Lower lobe of right lung (tissue), 2 donors: ENCODE measurements around the gene SOX8. TPM values are rescaled to one million over a fixed set of nuclear protein-coding genes. Genes with fewer than 3 reads are reported as not detected.

Experiments
- ATAC-seq, 2 donors: fragments of 200-7000 bp; cut with Tn5 transposase; one replicate each; pipeline ENCODE4 v1.9.1; 2020 to 2022; ENCODE audit warnings: mild to moderate bottlenecking in 2 of 2, moderate library complexity in 2 of 2
- DNase-seq: peaks from one replicate; pipeline ENCODE4 v3.0.0-alpha.2; 2020
- H3K27ac ChIP-seq: fragments of 200-600 bp; one replicate; pipeline ENCODE4 v1.8.0; 2022
- H3K27me3 ChIP-seq: fragments of 200-600 bp; one replicate; pipeline ENCODE4 v1.8.0; 2022; ENCODE audit warnings: low read depth
- H3K36me3 ChIP-seq: fragments of 200-600 bp; one replicate; pipeline ENCODE4 v1.8.0; 2022; ENCODE audit warnings: mild to moderate bottlenecking
- H3K4me1 ChIP-seq: fragments of 200-600 bp; one replicate; pipeline ENCODE4 v1.8.0; 2022
- H3K4me3 ChIP-seq: fragments of 200-600 bp; one replicate; pipeline ENCODE4 v1.8.0; 2022; ENCODE audit warnings: mild to moderate bottlenecking
- H3K9me3 ChIP-seq: fragments of 200-600 bp; one replicate; pipeline ENCODE4 v1.8.0; 2022
- CTCF ChIP-seq: fragments of 200-600 bp; IDR thresholded peaks from one replicate; pipeline ENCODE4 v1.8.0; 2022; ENCODE audit warnings: antibody characterized with exemption, mild to moderate bottlenecking
- intact Hi-C: fragments of 100-400 bp; cut with DNase I; formaldehyde crosslinking; loops from one replicate; pipeline ENCODE4 v1.11.0; 2022
- total RNA-seq: library from RNA; stranded (reverse); fragmentation: NEBNext Ultra II Directional; extraction: Animal tissue kit (Norgen Biotek cat#: 25700); gene quantifications from one replicate; pipeline ENCODE4 v1.2.1, GENCODE V29; 2021
- donor health status: DM: no; HTN: yes; CAD: no; lungs with severe emphysema.

Gene SOX8
- total RNA-seq, 1 donor from 2014 or later: 0.15 TPM

- Histone ChIP-seq H3K27me3 (peaks cover 31% of the 10 kb centered on the region), H3K27ac (no peak overlapping the region), H3K4me1 (no peaks in the 10 kb centered on the region), H3K9me3 (no peaks in the 10 kb centered on the region), H3K4me3 (no peak overlapping the region), H3K36me3 (no peaks in the 10 kb centered on the region)
- intact Hi-C loops: no loop called here
- TF ChIP-seq CTCF: no peak
- DNase-seq (no peak), ATAC-seq (no peak)
Measured at GRCh38 chr16:1002399-1003166, 21.0 kb downstream of the SOX8 start.

- H3K4me1 ChIP-seq: no peaks in the 10 kb centered on the region
- DNase-seq (no peak), ATAC-seq (no peak)
- intact Hi-C loops: no loop called here
- peaks cover 20% of the 10 kb centered on the region for H3K27me3 ChIP-seq
- H3K4me3 ChIP-seq: no peak overlapping the region
- no peak for TF ChIP-seq CTCF
- H3K9me3 ChIP-seq: no peaks in the 10 kb centered on the region
- H3K27ac ChIP-seq: no peak overlapping the region
- H3K36me3 ChIP-seq: no peaks in the 10 kb centered on the region
Measured at GRCh38 chr16:1003391-1004347, 22.1 kb downstream of the SOX8 start.

- Histone ChIP-seq H3K27me3 (peaks cover 18% of the 10 kb centered on the region), H3K36me3 (no peaks in the 10 kb centered on the region), H3K27ac (no peak overlapping the region), H3K4me3 (no peak overlapping the region), H3K4me1 (no peaks in the 10 kb centered on the region), H3K9me3 (no peaks in the 10 kb centered on the region)
- DNase-seq: no peak
- intact Hi-C loops: no loop called here
- ATAC-seq: no peak
- no peak for TF ChIP-seq CTCF
Measured at GRCh38 chr16:1005286-1005685, 23.7 kb downstream of the SOX8 start.

- no peak for TF ChIP-seq CTCF
- ATAC-seq (no peak), DNase-seq (no peak)
- H3K27ac ChIP-seq: no peak overlapping the region
- H3K4me3 ChIP-seq: no peak overlapping the region
- no peaks in the 10 kb centered on the region for H3K36me3 ChIP-seq
- peaks cover 21% of the 10 kb centered on the region for H3K27me3 ChIP-seq
- no peaks in the 10 kb centered on the region for H3K4me1 ChIP-seq
- intact Hi-C loops: no loop called here
- no peaks in the 10 kb centered on the region for H3K9me3 ChIP-seq
Measured at GRCh38 chr16:1006781-1007180, 25.2 kb downstream of the SOX8 start.

- Histone ChIP-seq H3K27ac (no peak overlapping the region), H3K4me1 (no peaks in the 10 kb centered on the region), H3K9me3 (no peaks in the 10 kb centered on the region), H3K36me3 (no peaks in the 10 kb centered on the region), H3K4me3 (no peak overlapping the region), H3K27me3 (peaks cover 19% of the 10 kb centered on the region)
- intact Hi-C loops: no loop called here
- DNase-seq (no peak), ATAC-seq (no peak)
- no peak for TF ChIP-seq CTCF
Measured at GRCh38 chr16:1007284-1007850, 25.8 kb downstream of the SOX8 start.
